ENCODE results near the gene SCYL1.

DNA sequence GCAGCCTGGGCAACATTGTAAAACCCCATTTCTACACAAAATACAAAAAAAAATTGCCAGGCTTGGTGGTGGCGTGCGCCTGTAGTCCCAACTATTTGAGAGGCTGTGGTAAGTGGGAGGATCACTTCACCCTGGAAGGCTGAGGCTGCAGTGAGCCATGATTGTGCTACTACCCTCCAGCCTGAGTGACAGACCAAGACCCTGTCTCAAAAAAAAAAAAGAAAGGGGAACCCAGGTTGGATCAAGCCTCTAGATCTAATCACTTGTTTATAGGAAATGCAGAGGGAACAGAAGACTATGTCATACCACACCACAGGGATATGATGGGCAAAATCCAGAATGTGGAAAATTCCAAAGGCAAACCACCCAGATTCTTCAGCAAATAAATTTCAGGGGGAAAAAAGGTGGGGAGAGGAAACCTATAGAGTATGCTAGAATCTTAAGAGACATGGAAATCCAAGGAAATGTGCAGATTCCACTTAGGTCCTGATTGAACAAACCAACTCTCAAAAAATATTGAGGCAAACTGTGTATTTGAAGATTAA is 42.5 kb upstream of the SCYL1 start:
- no peak for TF ChIP-seq EZH2 (optimal IDR thresholded peaks at IDR 0.05; ENCODE audit: low read depth, low read length)
- TF ChIP-seq, protein P1, sequence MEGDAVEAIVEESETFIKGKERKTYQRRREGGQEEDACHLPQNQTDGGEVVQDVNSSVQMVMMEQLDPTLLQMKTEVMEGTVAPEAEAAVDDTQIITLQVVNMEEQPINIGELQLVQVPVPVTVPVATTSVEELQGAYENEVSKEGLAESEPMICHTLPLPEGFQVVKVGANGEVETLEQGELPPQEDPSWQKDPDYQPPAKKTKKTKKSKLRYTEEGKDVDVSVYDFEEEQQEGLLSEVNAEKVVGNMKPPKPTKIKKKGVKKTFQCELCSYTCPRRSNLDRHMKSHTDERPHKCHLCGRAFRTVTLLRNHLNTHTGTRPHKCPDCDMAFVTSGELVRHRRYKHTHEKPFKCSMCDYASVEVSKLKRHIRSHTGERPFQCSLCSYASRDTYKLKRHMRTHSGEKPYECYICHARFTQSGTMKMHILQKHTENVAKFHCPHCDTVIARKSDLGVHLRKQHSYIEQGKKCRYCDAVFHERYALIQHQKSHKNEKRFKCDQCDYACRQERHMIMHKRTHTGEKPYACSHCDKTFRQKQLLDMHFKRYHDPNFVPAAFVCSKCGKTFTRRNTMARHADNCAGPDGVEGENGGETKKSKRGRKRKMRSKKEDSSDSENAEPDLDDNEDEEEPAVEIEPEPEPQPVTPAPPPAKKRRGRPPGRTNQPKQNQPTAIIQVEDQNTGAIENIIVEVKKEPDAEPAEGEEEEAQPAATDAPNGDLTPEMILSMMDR (IDR thresholded peaks at IDR 0.05; ENCODE audit: low read length): no peak
- no peak for TF ChIP-seq EZH2phosphoT487 (IDR thresholded peaks at IDR 0.05; ENCODE audit: low read length)

Measured in MM.1S (cell line).